HG02840 (cell line): ENCODE measurements around the gene OR13C2.

ENCODE experiments used
- ATAC-seq: cut with Tn5 transposase; IDR thresholded peaks from one replicate; pipeline ENCODE4 v1.9.1; 2021; ENCODE audit warnings: mild to moderate bottlenecking, moderate library complexity, moderate number of reproducible peaks; ENCODE audit not compliant: unreplicated experiment, low FRiP score

The OR13C2 gene

DNA sequence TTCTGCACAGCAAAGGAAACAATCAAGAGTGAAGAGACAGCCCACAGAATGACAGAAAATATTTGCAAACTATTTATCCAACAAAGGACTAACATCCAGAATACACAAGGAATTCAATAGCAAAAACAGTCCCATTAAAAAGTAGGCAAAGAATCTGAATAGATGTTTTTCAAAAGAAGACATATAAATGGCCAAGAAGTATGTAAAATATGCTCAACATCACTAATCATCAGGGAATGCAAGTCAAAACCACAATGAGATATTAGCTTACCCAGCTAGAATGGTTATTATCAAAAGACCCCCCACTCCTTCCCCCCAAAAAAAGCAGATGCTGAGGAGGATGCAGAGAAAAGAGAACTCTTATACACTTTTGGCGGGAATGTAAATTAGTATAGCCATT, 49.9 kb downstream of the OR13C2 start:
- no peak for ATAC-seq
